HEK293 (cell line): ENCODE results near the gene KRT82.

Experiments used
- BCL11B ChIP-seq: fragments of 450-650 bp; formaldehyde crosslinking; IDR thresholded peaks from 2 replicates; pipeline ENCODE4 v1.5.1; 2016; ENCODE audit warnings: low read depth, missing biosample characterization, missing genetic modification characterization
- FEZF1 ChIP-seq: fragments of 450-650 bp; formaldehyde crosslinking; IDR thresholded peaks from 2 replicates; pipeline ENCODE4 v1.5.1; 2016; ENCODE audit warnings: missing biosample characterization, missing genetic modification characterization
- IKZF3 ChIP-seq: fragments of 450-650 bp; IDR thresholded peaks from 2 replicates; pipeline ENCODE4 v1.5.0; 2018; ENCODE audit warnings: missing biosample characterization, mild to moderate bottlenecking, missing genetic modification characterization, moderate library complexity
- KLF16 ChIP-seq: fragments of 450-650 bp; formaldehyde crosslinking; IDR thresholded peaks from 2 replicates; pipeline ENCODE4 v1.5.1; 2017; ENCODE audit warnings: missing biosample characterization, missing genetic modification characterization
- MZF1 ChIP-seq: fragments of 450-650 bp; formaldehyde crosslinking; IDR thresholded peaks from 2 replicates; pipeline ENCODE4 v1.5.1; 2017; ENCODE audit warnings: missing biosample characterization, missing genetic modification characterization, borderline replicate concordance
- ZBTB49 ChIP-seq: fragments of 450-650 bp; formaldehyde crosslinking; IDR thresholded peaks from 2 replicates; pipeline ENCODE4 v1.5.1; 2016; ENCODE audit warnings: missing biosample characterization, missing genetic modification characterization, low read depth
- ZFP3 ChIP-seq: fragments of 450-650 bp; formaldehyde crosslinking; IDR thresholded peaks from 2 replicates; pipeline ENCODE4 v1.5.1; 2016; ENCODE audit warnings: low read depth, missing biosample characterization, missing genetic modification characterization
- ZNF10 ChIP-seq: fragments of 450-650 bp; formaldehyde crosslinking; IDR thresholded peaks from 2 replicates; pipeline ENCODE4 v1.5.1; 2017; ENCODE audit warnings: missing biosample characterization, missing genetic modification characterization
- ZNF148 ChIP-seq: fragments of 450-650 bp; formaldehyde crosslinking; IDR thresholded peaks from 2 replicates; pipeline ENCODE4 v1.5.0; 2017; ENCODE audit warnings: missing biosample characterization, missing genetic modification characterization, borderline replicate concordance
- ZNF155 ChIP-seq: fragments of 450-650 bp; formaldehyde crosslinking; IDR thresholded peaks from 2 replicates; pipeline ENCODE4 v1.5.1; 2016; ENCODE audit warnings: missing biosample characterization, missing genetic modification characterization
- ZNF202 ChIP-seq: fragments of 450-650 bp; formaldehyde crosslinking; IDR thresholded peaks from 2 replicates; pipeline ENCODE4 v1.5.1; 2016; ENCODE audit warnings: missing biosample characterization, missing genetic modification characterization, borderline replicate concordance
- ZNF221 ChIP-seq: fragments of 450-650 bp; formaldehyde crosslinking; IDR thresholded peaks from 2 replicates; pipeline ENCODE4 v1.5.1; 2017; ENCODE audit warnings: missing biosample characterization, missing genetic modification characterization, borderline replicate concordance
- ZNF239 ChIP-seq: fragments of 450-650 bp; formaldehyde crosslinking; IDR thresholded peaks from 2 replicates; pipeline ENCODE4 v1.5.1; 2016; ENCODE audit warnings: missing biosample characterization, missing genetic modification characterization
- ZNF37A ChIP-seq: fragments of 450-650 bp; IDR thresholded peaks from 2 replicates; pipeline ENCODE4 v1.5.1; 2018; ENCODE audit warnings: missing biosample characterization, missing genetic modification characterization
- ZNF433 ChIP-seq: fragments of 450-650 bp; formaldehyde crosslinking; IDR thresholded peaks from 2 replicates; pipeline ENCODE4 v1.5.1; 2016; ENCODE audit warnings: missing biosample characterization, missing genetic modification characterization, low read depth
- ZNF501 ChIP-seq: fragments of 450-650 bp; formaldehyde crosslinking; IDR thresholded peaks from 2 replicates; pipeline ENCODE4 v1.5.1; 2016; ENCODE audit warnings: missing biosample characterization, missing genetic modification characterization
- ZNF548 ChIP-seq: fragments of 450-650 bp; formaldehyde crosslinking; IDR thresholded peaks from 2 replicates; pipeline ENCODE4 v1.5.1; 2016; ENCODE audit warnings: missing biosample characterization, missing genetic modification characterization
- ZNF560 ChIP-seq: fragments of 450-650 bp; formaldehyde crosslinking; IDR thresholded peaks from 2 replicates; pipeline ENCODE4 v1.5.1; 2017; ENCODE audit warnings: missing biosample characterization, missing genetic modification characterization, borderline replicate concordance
- ZNF571 ChIP-seq: fragments of 450-650 bp; formaldehyde crosslinking; IDR thresholded peaks from 2 replicates; pipeline ENCODE4 v1.5.0; 2017; ENCODE audit warnings: missing biosample characterization, missing genetic modification characterization
- ZNF658 ChIP-seq: fragments of 450-650 bp; formaldehyde crosslinking; IDR thresholded peaks from 2 replicates; pipeline ENCODE4; 2016; ENCODE audit warnings: missing biosample characterization, missing genetic modification characterization
- ZNF660 ChIP-seq: fragments of 450-650 bp; IDR thresholded peaks from 2 replicates; pipeline ENCODE4 v1.5.1; 2018; ENCODE audit warnings: missing biosample characterization, mild to moderate bottlenecking, missing genetic modification characterization
- ZNF843 ChIP-seq: fragments of 450-650 bp; formaldehyde crosslinking; IDR thresholded peaks from 2 replicates; pipeline ENCODE4 v1.5.1; 2016; ENCODE audit warnings: missing biosample characterization, missing genetic modification characterization
- ZSCAN23 ChIP-seq: fragments of 450-650 bp; formaldehyde crosslinking; IDR thresholded peaks from 2 replicates; pipeline ENCODE4 v1.5.1; 2016; ENCODE audit warnings: missing biosample characterization, missing genetic modification characterization
- ZSCAN30 ChIP-seq: fragments of 450-650 bp; IDR thresholded peaks from 2 replicates; pipeline ENCODE4 v1.5.1; 2018; ENCODE audit warnings: missing biosample characterization, mild to moderate bottlenecking, missing genetic modification characterization, moderate library complexity
- TF ChIP-seq, protein P1 (sequence below): fragments of 450-650 bp; formaldehyde crosslinking; IDR thresholded peaks from 2 replicates; pipeline ENCODE4 v1.5.1; 2016; ENCODE audit warnings: missing biosample characterization, missing genetic modification characterization
- TF ChIP-seq, protein P2 (sequence below): fragments of 450-650 bp; formaldehyde crosslinking; IDR thresholded peaks from 2 replicates; pipeline ENCODE4 v1.5.1; 2016; ENCODE audit warnings: missing biosample characterization, missing genetic modification characterization
- TF ChIP-seq, protein P3 (sequence below): fragments of 450-650 bp; formaldehyde crosslinking; IDR thresholded peaks from 2 replicates; pipeline ENCODE4 v1.5.1; 2016; ENCODE audit warnings: missing biosample characterization, missing genetic modification characterization
- TF ChIP-seq, protein P4 (sequence below): fragments of 450-650 bp; formaldehyde crosslinking; IDR thresholded peaks from 2 replicates; pipeline ENCODE4 v1.5.1; 2016; ENCODE audit warnings: missing biosample characterization, missing genetic modification characterization, low read depth

Gene KRT82

DNA sequence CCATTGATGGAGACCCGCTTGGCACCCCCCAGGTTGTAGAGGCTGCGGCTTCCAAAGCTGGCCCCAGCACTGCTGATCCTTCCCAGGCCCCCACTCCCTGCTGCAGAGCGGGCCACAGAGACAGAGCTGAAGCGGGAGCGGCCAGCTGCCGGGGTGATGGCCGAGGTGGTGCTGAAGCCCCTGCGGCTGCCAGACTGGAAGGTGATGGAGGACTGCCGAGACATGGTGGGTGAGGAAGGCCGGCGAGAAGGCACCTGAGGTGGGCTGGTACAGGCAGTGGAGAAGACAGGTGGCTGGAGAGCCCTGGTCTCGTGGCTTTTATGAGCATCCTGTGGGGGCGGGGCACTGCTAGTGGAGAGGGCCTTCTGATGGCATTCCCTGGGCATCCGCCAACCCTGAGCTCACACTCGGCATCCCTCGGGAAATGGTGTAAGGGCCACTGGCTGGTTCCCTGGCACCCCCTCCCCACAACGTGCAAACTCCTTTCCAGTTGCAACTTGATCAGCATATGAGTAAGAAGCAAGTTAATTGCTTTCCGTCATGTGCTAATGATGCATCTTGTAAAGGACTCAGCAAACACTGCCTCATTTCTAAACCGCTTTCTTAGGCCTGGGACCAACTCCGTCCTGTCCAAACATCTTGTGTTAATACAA is 28.1 kb upstream of the KRT82 start, which contains the start of gene KRT75 (continued):
- no peak for TF ChIP-seq ZNF221 (tag by site-specific recombination)
- no peak for TF ChIP-seq ZNF560
- TF ChIP-seq ZSCAN23 (tag by site-specific recombination): 0 out of 2 replicates have a peak, but pooled peaks have one; percentile 21
- peak; percentile 84; the same call in 1 of the 2 replicates for TF ChIP-seq ZNF660 (tag by site-specific recombination)
- no peak for TF ChIP-seq ZFP3 (tag by site-specific recombination)
- no peak for TF ChIP-seq ZBTB49 (tag by site-specific recombination)
- TF ChIP-seq ZSCAN30 (tag by site-specific recombination): no peak
- TF ChIP-seq ZNF433: no peak
- TF ChIP-seq, protein P1, sequence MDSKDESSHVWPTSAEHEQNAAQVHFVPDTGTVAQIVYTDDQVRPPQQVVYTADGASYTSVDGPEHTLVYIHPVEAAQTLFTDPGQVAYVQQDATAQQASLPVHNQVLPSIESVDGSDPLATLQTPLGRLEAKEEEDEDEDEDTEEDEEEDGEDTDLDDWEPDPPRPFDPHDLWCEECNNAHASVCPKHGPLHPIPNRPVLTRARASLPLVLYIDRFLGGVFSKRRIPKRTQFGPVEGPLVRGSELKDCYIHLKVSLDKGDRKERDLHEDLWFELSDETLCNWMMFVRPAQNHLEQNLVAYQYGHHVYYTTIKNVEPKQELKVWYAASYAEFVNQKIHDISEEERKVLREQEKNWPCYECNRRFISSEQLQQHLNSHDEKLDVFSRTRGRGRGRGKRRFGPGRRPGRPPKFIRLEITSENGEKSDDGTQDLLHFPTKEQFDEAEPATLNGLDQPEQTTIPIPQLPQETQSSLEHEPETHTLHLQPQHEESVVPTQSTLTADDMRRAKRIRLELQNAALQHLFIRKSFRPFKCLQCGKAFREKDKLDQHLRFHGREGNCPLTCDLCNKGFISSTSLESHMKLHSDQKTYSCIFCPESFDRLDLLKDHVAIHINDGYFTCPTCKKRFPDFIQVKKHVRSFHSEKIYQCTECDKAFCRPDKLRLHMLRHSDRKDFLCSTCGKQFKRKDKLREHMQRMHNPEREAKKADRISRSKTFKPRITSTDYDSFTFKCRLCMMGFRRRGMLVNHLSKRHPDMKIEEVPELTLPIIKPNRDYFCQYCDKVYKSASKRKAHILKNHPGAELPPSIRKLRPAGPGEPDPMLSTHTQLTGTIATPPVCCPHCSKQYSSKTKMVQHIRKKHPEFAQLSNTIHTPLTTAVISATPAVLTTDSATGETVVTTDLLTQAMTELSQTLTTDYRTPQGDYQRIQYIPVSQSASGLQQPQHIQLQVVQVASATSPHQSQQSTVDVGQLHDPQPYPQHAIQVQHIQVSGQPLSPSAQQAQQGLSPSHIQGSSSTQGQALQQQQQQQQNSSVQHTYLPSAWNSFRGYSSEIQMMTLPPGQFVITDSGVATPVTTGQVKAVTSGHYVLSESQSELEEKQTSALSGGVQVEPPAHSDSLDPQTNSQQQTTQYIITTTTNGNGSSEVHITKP (tag by site-specific recombination): peak; percentile 48; the same call in 1 of the 2 replicates
- no peak for TF ChIP-seq ZNF239 (tag by site-specific recombination)
- TF ChIP-seq, protein P2, sequence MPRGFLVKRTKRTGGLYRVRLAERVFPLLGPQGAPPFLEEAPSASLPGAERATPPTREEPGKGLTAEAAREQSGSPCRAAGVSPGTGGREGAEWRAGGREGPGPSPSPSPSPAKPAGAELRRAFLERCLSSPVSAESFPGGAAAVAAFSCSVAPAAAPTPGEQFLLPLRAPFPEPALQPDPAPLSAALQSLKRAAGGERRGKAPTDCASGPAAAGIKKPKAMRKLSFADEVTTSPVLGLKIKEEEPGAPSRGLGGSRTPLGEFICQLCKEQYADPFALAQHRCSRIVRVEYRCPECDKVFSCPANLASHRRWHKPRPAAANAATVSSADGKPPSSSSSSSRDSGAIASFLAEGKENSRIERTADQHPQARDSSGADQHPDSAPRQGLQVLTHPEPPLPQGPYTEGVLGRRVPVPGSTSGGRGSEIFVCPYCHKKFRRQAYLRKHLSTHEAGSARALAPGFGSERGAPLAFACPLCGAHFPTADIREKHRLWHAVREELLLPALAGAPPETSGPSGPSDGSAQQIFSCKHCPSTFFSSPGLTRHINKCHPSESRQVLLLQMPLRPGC (tag by site-specific recombination): peak; percentile 89
- no peak for TF ChIP-seq IKZF3 (tag by site-specific recombination)
- no peak; the same call in 1 of the 2 replicates for TF ChIP-seq KLF16
- TF ChIP-seq ZNF843 (tag by site-specific recombination): peak; percentile 58; the same call in 1 of the 2 replicates
- no peak for TF ChIP-seq MZF1 (tag by site-specific recombination)
- no peak for TF ChIP-seq ZNF548 (tag by site-specific recombination)
- no peak for TF ChIP-seq ZNF501 (tag by site-specific recombination)
- TF ChIP-seq ZNF571: no peak
- no peak for TF ChIP-seq ZNF148
- TF ChIP-seq, protein P3, sequence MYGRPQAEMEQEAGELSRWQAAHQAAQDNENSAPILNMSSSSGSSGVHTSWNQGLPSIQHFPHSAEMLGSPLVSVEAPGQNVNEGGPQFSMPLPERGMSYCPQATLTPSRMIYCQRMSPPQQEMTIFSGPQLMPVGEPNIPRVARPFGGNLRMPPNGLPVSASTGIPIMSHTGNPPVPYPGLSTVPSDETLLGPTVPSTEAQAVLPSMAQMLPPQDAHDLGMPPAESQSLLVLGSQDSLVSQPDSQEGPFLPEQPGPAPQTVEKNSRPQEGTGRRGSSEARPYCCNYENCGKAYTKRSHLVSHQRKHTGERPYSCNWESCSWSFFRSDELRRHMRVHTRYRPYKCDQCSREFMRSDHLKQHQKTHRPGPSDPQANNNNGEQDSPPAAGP: peak; percentile 83
- TF ChIP-seq BCL11B: no peak
- TF ChIP-seq FEZF1: no peak
- TF ChIP-seq ZNF155 (tag by site-specific recombination): no peak
- no peak for TF ChIP-seq ZNF37A (tag by site-specific recombination)
- TF ChIP-seq, protein P4, sequence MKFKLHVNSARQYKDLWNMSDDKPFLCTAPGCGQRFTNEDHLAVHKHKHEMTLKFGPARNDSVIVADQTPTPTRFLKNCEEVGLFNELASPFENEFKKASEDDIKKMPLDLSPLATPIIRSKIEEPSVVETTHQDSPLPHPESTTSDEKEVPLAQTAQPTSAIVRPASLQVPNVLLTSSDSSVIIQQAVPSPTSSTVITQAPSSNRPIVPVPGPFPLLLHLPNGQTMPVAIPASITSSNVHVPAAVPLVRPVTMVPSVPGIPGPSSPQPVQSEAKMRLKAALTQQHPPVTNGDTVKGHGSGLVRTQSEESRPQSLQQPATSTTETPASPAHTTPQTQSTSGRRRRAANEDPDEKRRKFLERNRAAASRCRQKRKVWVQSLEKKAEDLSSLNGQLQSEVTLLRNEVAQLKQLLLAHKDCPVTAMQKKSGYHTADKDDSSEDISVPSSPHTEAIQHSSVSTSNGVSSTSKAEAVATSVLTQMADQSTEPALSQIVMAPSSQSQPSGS (tag by site-specific recombination): peak; percentile 42; the same call in 1 of the 2 replicates
- TF ChIP-seq ZNF658 (tag by site-specific recombination): no peak
- TF ChIP-seq ZNF10 (tag by site-specific recombination): peak; percentile 69; the same call in 1 of the 2 replicates
- TF ChIP-seq ZNF202: no peak
